HepG2 (cell line): Measurements from ENCODE around the gene MSMB. TPM values are rescaled to one million over a fixed set of nuclear protein-coding genes. Genes with fewer than 3 reads are reported as not detected.

Experiments used
- ATAC-seq: fragments of 200-7000 bp; cut with Tn5 transposase; 3 replicates; pipeline ENCODE4 v1.9.1; 2020; ENCODE audit warnings: mild to moderate bottlenecking, moderate library complexity
- BruUV-seq: library from RNA; stranded (reverse); fragments of 400-500 nt; replicated peaks from 2 replicates; lab custom pipeline; 2021; lab: Mats Ljungman, UMichigan
- CTCF ChIA-PET: fragments of 300-600 bp; formaldehyde crosslinking; extraction: SDS; loops from one replicate; lab custom pipeline; 2021; ENCODE audit warnings: low total read pairs, inconsistent platforms, low intra/inter-chr PET ratio; lab: Yijun Ruan, JAX
- POLR2A ChIA-PET: fragments of 350-600 bp; sonication (Branson Sonifier 250); formaldehyde crosslinking; loops from one replicate; lab custom pipeline; 2020; ENCODE audit warnings: antibody characterized with exemption, inconsistent platforms; lab: Yijun Ruan, JAX
- DNase-seq: peaks from one replicate; pipeline ENCODE4 v3.0.0-alpha.2; 2015; ENCODE audit warnings: low spot score
- FAIRE-seq: peaks from 3 replicates; lab custom pipeline; 2011; peaks lifted over from hg19 to GRCh38; lab: Jason Lieb, UNC
- H2AFZ ChIP-seq: one replicate; pipeline ENCODE4 v1.6.1; 2011; ENCODE audit warnings: low read length, inconsistent platforms
- H3K27ac ChIP-seq: fragments of 300-600 bp; 3 replicates; pipeline ENCODE4 v1.8.0; 2011; ENCODE audit warnings: mixed run types, mild to moderate bottlenecking, mixed read lengths, low read length, inconsistent platforms; ENCODE audit not compliant: insufficient read depth; ENCODE audit errors: extremely low read length
- H3K27me3 ChIP-seq, 2 experiments: fragments of 200-600 bp in 1 of 2; 2 replicates in 1 of 2; 3 replicates in 1 of 2; pipeline versions ENCODE4 v1.6.0 to v1.8.0; 2011; ENCODE audit warnings: low read length in 2 of 2, mild to moderate bottlenecking in 2 of 2, moderate library complexity in 2 of 2, inconsistent platforms in 1 of 2; ENCODE audit not compliant: insufficient read depth in 2 of 2, control insufficient read depth in 1 of 2
- H3K36me3 ChIP-seq, 2 experiments: fragments of 200-600 bp in 1 of 2; replicated peaks in 1 of 2; 2 replicates in 1 of 2; 3 replicates in 1 of 2; pipeline versions ENCODE4 v1.5.1 to v1.8.0; 2011; ENCODE audit warnings: low read length in 2 of 2, inconsistent platforms in 1 of 2; ENCODE audit not compliant: insufficient read depth in 2 of 2, control insufficient read depth in 1 of 2
- H3K4me1 ChIP-seq: 2 replicates; pipeline ENCODE4 v1.5.1; 2012; ENCODE audit warnings: low read length, inconsistent platforms; ENCODE audit not compliant: insufficient read depth
- H3K4me2 ChIP-seq: 2 replicates; pipeline ENCODE4 v1.6.0; 2011; ENCODE audit warnings: low read depth, low read length, inconsistent platforms
- H3K4me3 ChIP-seq, 3 experiments: fragments of 200-600 bp in 1 of 3; sonication (generic), shearing (Covaris generic) in 1 of 3; replicated peaks in 1 of 3; 2 replicates each; pipeline ENCODE4 v1.5.1; 2011 to 2016; ENCODE audit warnings: low read length in 3 of 3, inconsistent platforms in 2 of 3, low read depth in 2 of 3, mild to moderate bottlenecking in 2 of 3, control low read depth in 1 of 3, mixed read lengths in 1 of 3; ENCODE audit not compliant: insufficient read depth in 1 of 3
- H3K79me2 ChIP-seq: one replicate; pipeline ENCODE4 v1.6.1; 2011; ENCODE audit warnings: low read length, inconsistent platforms; ENCODE audit not compliant: insufficient read depth
- H3K9ac ChIP-seq: 2 replicates; pipeline ENCODE4 v1.6.0; 2011; ENCODE audit warnings: mild to moderate bottlenecking, low read depth, low read length, inconsistent platforms; ENCODE audit not compliant: insufficient read depth
- H3K9me3 ChIP-seq: 2 replicates; pipeline ENCODE4 v1.5.1; 2012; ENCODE audit warnings: mild to moderate bottlenecking, low read length
- H4K20me1 ChIP-seq: 2 replicates; pipeline ENCODE4 v1.6.0; 2011; ENCODE audit warnings: inconsistent platforms, mild to moderate bottlenecking, low read length, moderate library complexity; ENCODE audit not compliant: insufficient read depth
- ESRRA ChIP-seq: sonication (generic); formaldehyde crosslinking; IDR thresholded peaks from 2 replicates; pipeline ENCODE4 v1.5.1; 2020; ENCODE audit warnings: mild to moderate bottlenecking, low read depth, missing genetic modification reagents
- HBP1 ChIP-seq: IDR thresholded peaks from 2 replicates; pipeline ENCODE4 v1.6.1; 2016; ENCODE audit warnings: low read depth, control low read depth
- HNF4G ChIP-seq, 2 experiments: sonication (generic) in 1 of 2; formaldehyde crosslinking in 1 of 2; IDR thresholded peaks; 2 replicates each; pipeline versions ENCODE4 v1.4.0 to v1.6.1; 2011 to 2020; ENCODE audit warnings: borderline replicate concordance in 2 of 2, low read depth in 2 of 2, mild to moderate bottlenecking in 2 of 2, low read length in 1 of 2, missing genetic modification reagents in 1 of 2, moderate library complexity in 1 of 2
- SNAI1 ChIP-seq: sonication (generic); formaldehyde crosslinking; IDR thresholded peaks from 2 replicates; pipeline ENCODE4 v1.5.0; 2020; ENCODE audit warnings: mild to moderate bottlenecking, missing genetic modification reagents, borderline replicate concordance
- SRSF4 ChIP-seq: fragments of 200-400 bp; formaldehyde crosslinking; IDR thresholded peaks from one replicate; pipeline ENCODE4 v1.6.1; 2018; ENCODE audit warnings: mild to moderate bottlenecking, low read depth, low read length, moderate library complexity; ENCODE audit not compliant: poor library complexity, severe bottlenecking
- THAP7 ChIP-seq: sonication (generic); formaldehyde crosslinking; IDR thresholded peaks from 2 replicates; pipeline ENCODE4 v1.8.1; 2023; ENCODE audit warnings: mild to moderate bottlenecking, missing genetic modification reagents
- ZNF382 ChIP-seq: sonication (generic); formaldehyde crosslinking; IDR thresholded peaks from 2 replicates; pipeline ENCODE4 v1.5.0; 2020; ENCODE audit warnings: missing genetic modification reagents, mild to moderate bottlenecking, borderline replicate concordance
- ZNF407 ChIP-seq: sonication (generic); formaldehyde crosslinking; IDR thresholded peaks from one replicate; pipeline ENCODE4 v1.5.1; 2020; ENCODE audit warnings: mild to moderate bottlenecking, missing genetic modification reagents; ENCODE audit errors: not compliant biosample characterization
- ZNF749 ChIP-seq: sonication (generic); formaldehyde crosslinking; IDR thresholded peaks from 2 replicates; pipeline ENCODE4 v1.8.0; 2022; ENCODE audit warnings: mild to moderate bottlenecking, missing genetic modification reagents, moderate library complexity, borderline replicate concordance
- in situ Hi-C: cut with HindIII; loops from 2 replicates; pipeline ENCODE4 v1.10.0; 2017; ENCODE audit warnings: low pct_unique_long_range_greater_than_20kb; ENCODE audit not compliant: extremely low pct_ligation_motif_present
- intact Hi-C: fragments of 100-400 bp; cut with micrococcal nuclease; formaldehyde crosslinking; loops from one replicate; pipeline ENCODE4 v1.10.0; 2022; ENCODE audit not compliant: unreplicated experiment
- polyA plus RNA-seq, 8 experiments: library from polyadenylated mRNA; depleted of rRNA in 3 of 8; stranded (reverse) in 7 of 8; unstranded in 1 of 8; fragments of >200 nt; fragmentation: Illumina TruSeq in 4 of 8; extraction: Trizol in 4 of 8; gene quantifications; 2 replicates each; pipeline versions ENCODE4 v1.2.1 to v1.2.3, GENCODE V29; 2011 to 2016; ENCODE audit warnings: low read depth in 4 of 8, missing spikeins in 1 of 8, mixed read lengths in 1 of 8; ENCODE audit not compliant: insufficient read depth in 1 of 8
- total RNA-seq, 5 experiments: library from RNA; depleted of rRNA; stranded (reverse); fragments of >200 nt; fragmentation: Illumina TruSeq; extraction: Trizol; gene quantifications; 2 replicates each; pipeline ENCODE4 v1.2.3, GENCODE V29; 2016; ENCODE audit warnings: low read depth in 1 of 5
- TF ChIP-seq, protein P1 (sequence below): sonication (generic); formaldehyde crosslinking; IDR thresholded peaks from 2 replicates; pipeline ENCODE4 v1.5.0; 2020; ENCODE audit warnings: mild to moderate bottlenecking, low read depth, missing genetic modification reagents, borderline replicate concordance
- TF ChIP-seq, protein P2 (sequence below): sonication (generic); formaldehyde crosslinking; IDR thresholded peaks from 2 replicates; pipeline ENCODE4 v1.4.0; 2020; ENCODE audit warnings: mild to moderate bottlenecking, missing genetic modification reagents

MSMB gene
- total and polyA plus RNA-seq, 2 of the 13 experiments (the other 11 are each of a cell fraction or from before 2014, with no cell fraction given): 0.84 TPM; not detected in 1

DNA sequence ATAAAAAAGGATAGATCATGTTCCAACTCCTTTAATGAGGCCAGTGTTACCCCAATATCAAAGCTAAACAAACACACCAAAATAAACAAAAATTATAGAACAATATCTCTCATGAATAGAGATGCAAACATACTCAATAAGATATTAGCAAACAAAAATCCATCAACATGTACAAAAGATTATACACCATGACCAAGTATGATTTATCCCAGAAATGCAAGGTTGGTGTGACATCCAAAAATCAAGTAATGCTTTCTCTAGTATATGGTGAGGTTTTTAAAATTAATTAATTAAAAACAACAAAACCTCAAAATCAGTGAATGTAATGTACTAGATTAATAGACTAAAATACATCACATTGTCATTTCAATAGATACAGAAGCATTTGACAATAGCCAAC, 11.0 kb upstream of the MSMB start:
- Histone ChIP-seq H3K4me1 (peaks cover 61% of the 10 kb centered on the region), H3K27me3 (no peaks in the 10 kb centered on the region), H3K27ac (no peak overlapping the region), H3K9ac (no peak overlapping the region), H2AFZ (no peak overlapping the region), H3K4me2 (no peak overlapping the region), H3K4me3 (no peak overlapping the region), H3K9me3 (no peaks in the 10 kb centered on the region), H4K20me1 (no peaks in the 10 kb centered on the region), H3K79me2 (no peaks in the 10 kb centered on the region), H3K36me3 (no peaks in the 10 kb centered on the region)
- in situ Hi-C loops: no loop called here
- FAIRE-seq (no peak), DNase-seq (no peak), ATAC-seq (no peak)
- BruUV-seq: no TSS peak
- ChIA-PET POLR2A (no interaction called here), CTCF (no interaction called here)
- intact Hi-C loops: no loop called here
- TF ChIP-seq, protein P1, sequence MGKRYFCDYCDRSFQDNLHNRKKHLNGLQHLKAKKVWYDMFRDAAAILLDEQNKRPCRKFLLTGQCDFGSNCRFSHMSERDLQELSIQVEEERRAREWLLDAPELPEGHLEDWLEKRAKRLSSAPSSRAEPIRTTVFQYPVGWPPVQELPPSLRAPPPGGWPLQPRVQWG (CRISPR knock-in tag): no peak
- TF ChIP-seq, protein P2, sequence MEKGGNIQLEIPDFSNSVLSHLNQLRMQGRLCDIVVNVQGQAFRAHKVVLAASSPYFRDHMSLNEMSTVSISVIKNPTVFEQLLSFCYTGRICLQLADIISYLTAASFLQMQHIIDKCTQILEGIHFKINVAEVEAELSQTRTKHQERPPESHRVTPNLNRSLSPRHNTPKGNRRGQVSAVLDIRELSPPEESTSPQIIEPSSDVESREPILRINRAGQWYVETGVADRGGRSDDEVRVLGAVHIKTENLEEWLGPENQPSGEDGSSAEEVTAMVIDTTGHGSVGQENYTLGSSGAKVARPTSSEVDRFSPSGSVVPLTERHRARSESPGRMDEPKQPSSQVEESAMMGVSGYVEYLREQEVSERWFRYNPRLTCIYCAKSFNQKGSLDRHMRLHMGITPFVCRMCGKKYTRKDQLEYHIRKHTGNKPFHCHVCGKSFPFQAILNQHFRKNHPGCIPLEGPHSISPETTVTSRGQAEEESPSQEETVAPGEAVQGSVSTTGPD: no peak
- TF ChIP-seq ZNF407 (CRISPR knock-in tag) (no peak), SRSF4 (no peak), THAP7 (CRISPR knock-in tag) (no peak), ZNF749 (CRISPR knock-in tag) (no peak), HNF4G (IDR thresholded peaks at IDR 0.05; ENCODE audit: borderline replicate concordance, low read depth, low read length) (no peak), HNF4G (CRISPR knock-in tag; IDR thresholded peaks at IDR 0.05; ENCODE audit: borderline replicate concordance, low read depth) (no peak), HBP1 (CRISPR knock-in tag) (no peak), SNAI1 (CRISPR knock-in tag) (no peak), ZNF382 (CRISPR knock-in tag) (no peak), ESRRA (no peak)
